ENCODE measurements around the gene ERCC8.
"Not testable (repeated sequence)": the region's sequence is repeated elsewhere in the genome, so short reads cannot be mapped to it uniquely, and the experiment has no call there.

Gene ERCC8

GRCh38 chr5:60860572-60860971, 84.3 kb downstream of the ERCC8 start:
- H3K4me3 ChIP-seq (ENCODE audit: control insufficient read depth in 1 of 7, extremely low read depth in 1 of 7, insufficient read depth in 4 of 7, low read depth in 2 of 7, low read length in 6 of 7); DNase-seq; H3K4me1 ChIP-seq (ENCODE audit: control extremely low read depth in 1 of 4, control insufficient read depth in 4 of 4, insufficient read depth in 4 of 4, low read length in 3 of 4); H3K27ac ChIP-seq (ENCODE audit: insufficient read depth in 1 of 2, low read depth in 1 of 2, low read length in 2 of 2, poor library complexity in 1 of 2, severe bottlenecking in 2 of 2); H3K36me3 ChIP-seq (ENCODE audit: control insufficient read depth in 4 of 4, insufficient read depth in 4 of 4, low read length in 3 of 4); H3K9me3 ChIP-seq (ENCODE audit: control extremely low read depth in 1 of 5, control insufficient read depth in 4 of 5, insufficient read depth in 2 of 5, low read depth in 1 of 5, low read length in 4 of 5); H3K27me3 ChIP-seq (replicated peaks in 2 of 5; ENCODE audit: control insufficient read depth in 4 of 5, insufficient read depth in 5 of 5, low read length in 4 of 5); POLR2A ChIA-PET: not testable (repeated sequence)
- CTCF ChIA-PET: interaction anchor here (0.7 kb wide), 1 partner anchor 631 kb away, joined by 3 read pairs; no protein-coding TSS in a partner anchor
- 93% methylated on average over 3 of the region's 16 CpGs for WGBS (ENCODE audit: insufficient coverage)

- Histone ChIP-seq H3K27ac (ENCODE audit: insufficient read depth in 1 of 2, low read depth in 1 of 2, low read length in 2 of 2, poor library complexity in 1 of 2, severe bottlenecking in 2 of 2) (no peak overlapping the region), H3K36me3 (ENCODE audit: control insufficient read depth in 4 of 4, insufficient read depth in 4 of 4, low read length in 3 of 4) (no peaks in the 10 kb centered on the region), H3K4me3 (ENCODE audit: control insufficient read depth in 1 of 7, extremely low read depth in 1 of 7, insufficient read depth in 4 of 7, low read depth in 2 of 7, low read length in 6 of 7) (no peak overlapping the region), H3K4me1 (ENCODE audit: control extremely low read depth in 1 of 4, control insufficient read depth in 4 of 4, insufficient read depth in 4 of 4, low read length in 3 of 4) (no peaks in the 10 kb centered on the region), H3K27me3 (replicated peaks in 2 of 5; ENCODE audit: control insufficient read depth in 4 of 5, insufficient read depth in 5 of 5, low read length in 4 of 5) (no peaks in the 10 kb centered on the region), H3K9me3 (ENCODE audit: control extremely low read depth in 1 of 5, control insufficient read depth in 4 of 5, insufficient read depth in 2 of 5, low read depth in 1 of 5, low read length in 4 of 5) (no peaks in the 10 kb centered on the region)
- ChIA-PET POLR2A (interaction anchor here (0.6 kb wide), 1 partner anchor 1730 kb away, joined by 3 read pairs; no protein-coding TSS in a partner anchor), CTCF (no interaction called here)
- WGBS (ENCODE audit: insufficient coverage): no CpG with 5 or more reads among the region's 1 CpG
- DNase-seq: no peak
Observed at GRCh38 chr5:60856066-60856465, 88.8 kb downstream of the ERCC8 start.

- no peak for DNase-seq
- ChIA-PET POLR2A (no interaction called here), CTCF (no interaction called here)
- WGBS (ENCODE audit: insufficient coverage): 91% methylated on average over 3 of the region's 3 CpGs
- H3K4me3 ChIP-seq (ENCODE audit: control insufficient read depth in 1 of 7, extremely low read depth in 1 of 7, insufficient read depth in 4 of 7, low read depth in 2 of 7, low read length in 6 of 7): no peak overlapping the region
- no peaks in the 10 kb centered on the region for H3K9me3 ChIP-seq (ENCODE audit: control extremely low read depth in 1 of 5, control insufficient read depth in 4 of 5, insufficient read depth in 2 of 5, low read depth in 1 of 5, low read length in 4 of 5)
- no peak overlapping the region for H3K27ac ChIP-seq (ENCODE audit: insufficient read depth in 1 of 2, low read depth in 1 of 2, low read length in 2 of 2, poor library complexity in 1 of 2, severe bottlenecking in 2 of 2)
- H3K36me3 ChIP-seq (ENCODE audit: control insufficient read depth in 4 of 4, insufficient read depth in 4 of 4, low read length in 3 of 4): no peaks in the 10 kb centered on the region
- no peaks in the 10 kb centered on the region for H3K27me3 ChIP-seq (replicated peaks in 2 of 5; ENCODE audit: control insufficient read depth in 4 of 5, insufficient read depth in 5 of 5, low read length in 4 of 5)
- no peaks in the 10 kb centered on the region for H3K4me1 ChIP-seq (ENCODE audit: control extremely low read depth in 1 of 4, control insufficient read depth in 4 of 4, insufficient read depth in 4 of 4, low read length in 3 of 4)
Observed at GRCh38 chr5:60852940-60853339, 91.9 kb downstream of the ERCC8 start.

- 91% methylated on average over 2 of the region's 2 CpGs for WGBS (ENCODE audit: insufficient coverage)
- POLR2A ChIA-PET: interaction anchor here (0.6 kb wide), 1 partner anchor 55 kb away, joined by 3 read pairs; no protein-coding TSS in a partner anchor
- Histone ChIP-seq H3K9me3 (ENCODE audit: control extremely low read depth in 1 of 5, control insufficient read depth in 4 of 5, insufficient read depth in 2 of 5, low read depth in 1 of 5, low read length in 4 of 5) (no peaks in the 10 kb centered on the region), H3K4me1 (ENCODE audit: control extremely low read depth in 1 of 4, control insufficient read depth in 4 of 4, insufficient read depth in 4 of 4, low read length in 3 of 4) (no peaks in the 10 kb centered on the region), H3K27me3 (replicated peaks in 2 of 5; ENCODE audit: control insufficient read depth in 4 of 5, insufficient read depth in 5 of 5, low read length in 4 of 5) (no peaks in the 10 kb centered on the region), H3K27ac (ENCODE audit: insufficient read depth in 1 of 2, low read depth in 1 of 2, low read length in 2 of 2, poor library complexity in 1 of 2, severe bottlenecking in 2 of 2) (no peak overlapping the region), H3K4me3 (ENCODE audit: control insufficient read depth in 1 of 7, extremely low read depth in 1 of 7, insufficient read depth in 4 of 7, low read depth in 2 of 7, low read length in 6 of 7) (no peak overlapping the region), H3K36me3 (ENCODE audit: control insufficient read depth in 4 of 4, insufficient read depth in 4 of 4, low read length in 3 of 4) (no peaks in the 10 kb centered on the region)
- no peak for DNase-seq
- CTCF ChIA-PET: no interaction called here
Observed at GRCh38 chr5:60852317-60852716, 92.6 kb downstream of the ERCC8 start.

GRCh38 chr5:60851626-60852025, 93.2 kb downstream of the ERCC8 start:
- POLR2A ChIA-PET: no interaction called here
- CTCF ChIA-PET: no interaction called here
- Histone ChIP-seq H3K9me3 (ENCODE audit: control extremely low read depth in 1 of 5, control insufficient read depth in 4 of 5, insufficient read depth in 2 of 5, low read depth in 1 of 5, low read length in 4 of 5) (no peaks in the 10 kb centered on the region), H3K4me1 (ENCODE audit: control extremely low read depth in 1 of 4, control insufficient read depth in 4 of 4, insufficient read depth in 4 of 4, low read length in 3 of 4) (no peaks in the 10 kb centered on the region), H3K27ac (ENCODE audit: insufficient read depth in 1 of 2, low read depth in 1 of 2, low read length in 2 of 2, poor library complexity in 1 of 2, severe bottlenecking in 2 of 2) (no peak overlapping the region), H3K36me3 (ENCODE audit: control insufficient read depth in 4 of 4, insufficient read depth in 4 of 4, low read length in 3 of 4) (no peaks in the 10 kb centered on the region), H3K4me3 (ENCODE audit: control insufficient read depth in 1 of 7, extremely low read depth in 1 of 7, insufficient read depth in 4 of 7, low read depth in 2 of 7, low read length in 6 of 7) (no peak overlapping the region), H3K27me3 (replicated peaks in 2 of 5; ENCODE audit: control insufficient read depth in 4 of 5, insufficient read depth in 5 of 5, low read length in 4 of 5) (no peaks in the 10 kb centered on the region)
- no peak for DNase-seq

GRCh38 chr5:60846298-60846697, 98.6 kb downstream of the ERCC8 start:
- POLR2A ChIA-PET: interaction anchor here (0.8 kb wide), 1 partner anchor 442 kb away, joined by 3 read pairs; no protein-coding TSS in a partner anchor
- H3K9me3 ChIP-seq (ENCODE audit: control extremely low read depth in 1 of 5, control insufficient read depth in 4 of 5, insufficient read depth in 2 of 5, low read depth in 1 of 5, low read length in 4 of 5): no peaks in the 10 kb centered on the region
- H3K4me1 ChIP-seq (ENCODE audit: control extremely low read depth in 1 of 4, control insufficient read depth in 4 of 4, insufficient read depth in 4 of 4, low read length in 3 of 4): peaks cover 3 to 19% (median 13%) of the 10 kb centered on the region in 4 experiments
- no peaks in the 10 kb centered on the region for H3K36me3 ChIP-seq (ENCODE audit: control insufficient read depth in 4 of 4, insufficient read depth in 4 of 4, low read length in 3 of 4)
- DNase-seq: no peak
- H3K27me3 ChIP-seq (replicated peaks in 2 of 5; ENCODE audit: control insufficient read depth in 4 of 5, insufficient read depth in 5 of 5, low read length in 4 of 5): peaks cover 0 to 6% (median 2%) of the 10 kb centered on the region in 5 experiments
- 100% methylated on average over 1 of the region's 1 CpG for WGBS (ENCODE audit: insufficient coverage)
- CTCF ChIA-PET: no interaction called here
- H3K4me3 ChIP-seq (ENCODE audit: control insufficient read depth in 1 of 7, extremely low read depth in 1 of 7, insufficient read depth in 4 of 7, low read depth in 2 of 7, low read length in 6 of 7): no peak overlapping the region
- H3K27ac ChIP-seq (ENCODE audit: insufficient read depth in 1 of 2, low read depth in 1 of 2, low read length in 2 of 2, poor library complexity in 1 of 2, severe bottlenecking in 2 of 2): no peak overlapping the region

GRCh38 chr5:60843936-60844905, 100.6 kb downstream of the ERCC8 start, which contains the start of gene ELOVL7:
Gene ELOVL7 (minus strand): TSS chr5:60844269. CDS start chr5:60787397, 56,872 bp downstream.
- Histone ChIP-seq H3K27me3 (replicated peaks in 2 of 5; ENCODE audit: control insufficient read depth in 4 of 5, insufficient read depth in 5 of 5, low read length in 4 of 5) (peaks cover 0 to 6% (median 2%) of the 10 kb centered on the region in 5 experiments), H3K9me3 (ENCODE audit: control extremely low read depth in 1 of 5, control insufficient read depth in 4 of 5, insufficient read depth in 2 of 5, low read depth in 1 of 5, low read length in 4 of 5) (no peaks in the 10 kb centered on the region), H3K4me1 (ENCODE audit: control extremely low read depth in 1 of 4, control insufficient read depth in 4 of 4, insufficient read depth in 4 of 4, low read length in 3 of 4) (peaks cover 3 to 19% (median 13%) of the 10 kb centered on the region in 4 experiments), H3K27ac (ENCODE audit: insufficient read depth in 1 of 2, low read depth in 1 of 2, low read length in 2 of 2, poor library complexity in 1 of 2, severe bottlenecking in 2 of 2) (peak within 1 kb of the TSS in 1 of 2 experiments; percentile 59), H3K36me3 (ENCODE audit: control insufficient read depth in 4 of 4, insufficient read depth in 4 of 4, low read length in 3 of 4) (no peaks in the 10 kb centered on the region), H3K4me3 (ENCODE audit: control insufficient read depth in 1 of 7, extremely low read depth in 1 of 7, insufficient read depth in 4 of 7, low read depth in 2 of 7, low read length in 6 of 7) (peak within 1 kb of the TSS; percentile 79 to 95 (median 90))
- 1% methylated on average over 27 of the region's 87 CpGs for WGBS (ENCODE audit: insufficient coverage)
- POLR2A ChIA-PET: no interaction called here
- CTCF ChIA-PET: interaction anchor here (0.6 to 1.4 kb wide), 4 partner anchors 11 to 166 kb away, joined by 3 to 5 read pairs (median 4); no protein-coding TSS in a partner anchor
- DNase-seq: peak; percentile 85 to 94 (median 92)
